ENCODE measurements around the gene TNFRSF21. TPM values are rescaled to one million over a fixed set of nuclear protein-coding genes. Genes with fewer than 3 reads are reported as not detected.

Gene TNFRSF21
- total and polyA plus RNA-seq, 2 of the 8 experiments (the other 6 are each of a cell fraction or from before 2014, with no cell fraction given) = 16.4 to 52.7 TPM

GRCh38 chr6:47335466-47335865 is 25.8 kb upstream of the TNFRSF21 start:
- H3K79me1 ChIP-seq (ENCODE audit: low read depth, low read length) = no peaks in the 10 kb centered on the region
- no peak overlapping the region for H2BK15ac ChIP-seq (ENCODE audit: low read length)
- H3K18ac ChIP-seq (ENCODE audit: extremely low read depth, low read length) = no peak overlapping the region
- no peak overlapping the region for H4K5ac ChIP-seq (ENCODE audit: insufficient read length, low read depth, low read length)
- H2BK120ac ChIP-seq (replicated peaks; ENCODE audit: low read depth, low read length) = no peak overlapping the region
- no peak overlapping the region for H2BK5ac ChIP-seq (ENCODE audit: low read depth, low read length)
- H2AK5ac ChIP-seq (ENCODE audit: low read depth, low read length) = no peak overlapping the region
- no peak overlapping the region for H3K9ac ChIP-seq (replicated peaks in 1 of 4; ENCODE audit: extremely low read depth in 1 of 4, low read depth in 3 of 4, low read length in 3 of 4)
- H2AFZ ChIP-seq (ENCODE audit: low read length) = no peak overlapping the region
- no peaks in the 10 kb centered on the region for H3K4me1 ChIP-seq (replicated peaks in 1 of 4; ENCODE audit: control insufficient read depth in 3 of 4, insufficient read depth in 4 of 4, low read length in 3 of 4)
- no peaks in the 10 kb centered on the region for H3K23me2 ChIP-seq (ENCODE audit: low read depth, low read length)
- WGBS, 2 experiments (ENCODE audit: extremely low coverage in 1 of 2, insufficient coverage in 1 of 2, insufficient read length in 1 of 2, insufficient replicate concordance in 2 of 2, low coverage in 1 of 2, low lambda C conversion rate in 2 of 2, missing lambda C conversion rate in 1 of 2) = 92% methylated on average over 6 of the region's 6 CpGs; no CpG with 5 or more reads in 1 of the 2 experiments
- no peak overlapping the region for H3K23ac ChIP-seq (ENCODE audit: insufficient read length)
- no peak overlapping the region for H3K4me3 ChIP-seq (ENCODE audit: extremely low read depth in 1 of 4, insufficient read depth in 2 of 4, low read depth in 3 of 4, low read length in 4 of 4)
- H3K14ac ChIP-seq (ENCODE audit: insufficient read length) = no peak overlapping the region
- no peaks in the 10 kb centered on the region for H3K79me2 ChIP-seq (ENCODE audit: control insufficient read depth in 1 of 2, insufficient read depth in 2 of 2, low read length in 2 of 2)
- no peak overlapping the region for H3K27ac ChIP-seq (ENCODE audit: low read depth, low read length)
- POLR2A ChIA-PET (ENCODE audit: partially characterized antibody) = no interaction called here
- no peaks in the 10 kb centered on the region for H4K20me1 ChIP-seq (replicated peaks in 1 of 2; ENCODE audit: control insufficient read depth in 1 of 2, insufficient read depth in 2 of 2, low read length in 2 of 2)
- no peak overlapping the region for H2BK20ac ChIP-seq (ENCODE audit: low read length)
- no peak overlapping the region for H4K91ac ChIP-seq (replicated peaks; ENCODE audit: insufficient read length, low read length)
- no peaks in the 10 kb centered on the region for H3K36me3 ChIP-seq (ENCODE audit: control insufficient read depth in 2 of 4, insufficient read depth in 4 of 4, low read length in 3 of 4)
- FAIRE-seq = no peak
- no peak overlapping the region for H3K4ac ChIP-seq (replicated peaks; ENCODE audit: insufficient read length, low read depth, low read length)
- no peaks in the 10 kb centered on the region for H3K9me3 ChIP-seq (ENCODE audit: insufficient read depth in 2 of 2, low read depth in 1 of 2, low read length in 1 of 2)
- no peak overlapping the region for H4K8ac ChIP-seq (ENCODE audit: extremely low read depth, insufficient read depth, low read length)
- CTCF ChIA-PET (ENCODE audit: partially characterized antibody) = interaction anchor here (0.6 kb wide), 1 partner anchor 36 kb away, joined by 3 read pairs; no protein-coding TSS in a partner anchor
- H3K4me2 ChIP-seq (ENCODE audit: insufficient read depth in 1 of 2, low read depth in 2 of 2, low read length in 2 of 2) = no peak overlapping the region
- H3K56ac ChIP-seq (replicated peaks; ENCODE audit: insufficient read length, low read depth, low read length) = no peak overlapping the region
- no peak for DNase-seq (ENCODE audit: low read depth in 1 of 2, low spot score in 2 of 2)
- no peak overlapping the region for H2BK12ac ChIP-seq (ENCODE audit: low read depth, low read length)
- no peaks in the 10 kb centered on the region for H3K27me3 ChIP-seq (replicated peaks in 1 of 4; ENCODE audit: control insufficient read depth in 3 of 4, extremely low read depth in 1 of 4, insufficient read depth in 3 of 4, low read length in 3 of 4)
- TF ChIP-seq TCF12 (IDR thresholded peaks at IDR 0.05; ENCODE audit: low read depth, low read length) = no peak
